ENCODE results near the gene SUN2. TPM values are rescaled to one million over a fixed set of nuclear protein-coding genes. Genes with fewer than 3 reads are reported as not detected.

The SUN2 gene
- total and polyA plus RNA-seq, 2 donors (not counting 1 experiment from before 2014, with no cell fraction given): 224 to 305 TPM

GRCh38 chr22:38750104-38750503, 5.7 kb downstream of the SUN2 start:
- Histone ChIP-seq H3K36me3 (replicated peaks in 1 of 2; ENCODE audit: control extremely low read depth in 1 of 2, control insufficient read depth in 1 of 2, extremely low read depth in 1 of 2, insufficient read depth in 2 of 2, low read length in 1 of 2) (peaks cover 1 to 80% of the 10 kb centered on the region in 2 experiments), H3K4me3 (ENCODE audit: control extremely low read depth in 1 of 5, extremely low read depth in 1 of 5, insufficient read depth in 1 of 5, low read depth in 2 of 5, low read length in 4 of 5) (no peak overlapping the region), H3K27me3 (replicated peaks in 1 of 4; ENCODE audit: control extremely low read depth in 1 of 4, control insufficient read depth in 3 of 4, insufficient read depth in 4 of 4, low read length in 3 of 4) (no peaks in the 10 kb centered on the region), H3K79me2 (ENCODE audit: control insufficient read depth, insufficient read depth, low read length) (peaks cover 83% of the 10 kb centered on the region), H3K9me3 (ENCODE audit: control extremely low read depth in 1 of 3, control insufficient read depth in 2 of 3, insufficient read depth in 1 of 3, low read length in 2 of 3) (peaks cover 0 to 8% (median 0%) of the 10 kb centered on the region in 3 donors), H3K9ac (ENCODE audit: low read length) (no peak overlapping the region), H4K20me1 (ENCODE audit: control insufficient read depth, insufficient read depth, low read length, poor library complexity, severe bottlenecking) (peaks cover 52% of the 10 kb centered on the region), H3K4me2 (replicated peaks; ENCODE audit: low read depth, low read length, poor library complexity, severe bottlenecking) (peak overlapping the region; percentile 96), H3K27ac (ENCODE audit: low read length in 2 of 2) (peak overlapping the region; percentile 72 to 87), H2AFZ (ENCODE audit: insufficient read depth, low read depth, low read length, poor library complexity, severe bottlenecking) (no peak overlapping the region), H3K4me1 (ENCODE audit: control insufficient read depth in 2 of 2, insufficient read depth in 2 of 2, low read length in 2 of 2) (peaks cover 41 to 46% of the 10 kb centered on the region in 2 donors)
- DNase-seq (no peak), ATAC-seq (ENCODE audit: low read depth) (no peak)
- H3K9me3 Mint-ChIP-seq (ENCODE audit: insufficient read depth): no peaks in the 10 kb centered on the region
- POLR2A ChIA-PET: interaction anchor here (0.8 to 1.4 kb wide), 3 partner anchors 10 to 15 kb away, joined by 3 to 4 read pairs (median 3); no protein-coding TSS in a partner anchor
- no peak overlapping the region for H3K4me3 Mint-ChIP-seq
- peaks cover 43% of the 10 kb centered on the region for H3K4me1 Mint-ChIP-seq
- peak overlapping the region; percentile 81 for H3K27ac Mint-ChIP-seq
- no peaks in the 10 kb centered on the region for H3K27me3 Mint-ChIP-seq
- 95% methylated on average over 12 of the region's 14 CpGs for WGBS (ENCODE audit: insufficient coverage)
- intact Hi-C loops (cut with micrococcal nuclease): loop anchor here (5.0 to 10.0 kb wide), 2 partner anchors 125 to 243 kb away; partner anchors contain the start of genes CBX6 and DDX17
- no peak for TF ChIP-seq CTCF (IDR thresholded peaks at IDR 0.05)
- no peak for TF ChIP-seq EZH2 (IDR thresholded peaks at IDR 0.05; ENCODE audit: borderline replicate concordance, insufficient read depth, low read depth, low read length, poor library complexity, severe bottlenecking)
- CTCF ChIA-PET: interaction anchor here (0.7 to 2.4 kb wide), 3 partner anchors 16 to 93 kb away, joined by 3 to 8 read pairs (median 6); no protein-coding TSS in a partner anchor

DNA sequence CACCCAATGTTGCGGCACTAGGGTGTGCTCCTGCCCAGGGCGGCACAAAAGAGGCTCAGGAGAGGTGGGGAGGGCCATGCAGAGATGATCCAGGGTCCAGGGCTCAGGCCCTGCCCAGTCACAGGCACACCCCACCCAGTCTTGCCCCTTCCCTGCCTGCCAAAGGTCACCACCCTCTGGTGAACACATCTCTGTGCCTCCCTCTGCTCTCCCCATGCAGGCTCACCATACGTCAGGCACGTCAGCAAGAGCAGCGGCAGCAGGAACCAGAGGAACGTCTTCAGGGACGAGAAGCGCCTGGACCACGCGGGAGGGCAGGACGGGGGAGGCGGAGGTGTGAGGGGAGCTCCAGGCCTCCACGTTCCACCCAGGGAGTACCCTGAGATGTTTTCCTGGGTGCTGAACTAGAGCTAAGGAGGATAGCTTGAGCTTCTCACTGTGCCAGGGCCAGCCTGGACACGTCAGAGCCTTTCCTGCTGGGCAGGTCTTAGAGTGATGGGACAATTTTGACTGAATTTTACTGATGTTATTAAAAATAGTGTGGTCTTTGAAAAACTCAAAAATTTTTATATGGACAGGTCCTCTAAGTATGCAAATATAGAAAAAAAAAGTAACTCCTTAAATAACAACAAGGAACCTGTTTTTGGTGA, 7.2 kb downstream of the SUN2 start:
- no peak overlapping the region for H3K9ac ChIP-seq (ENCODE audit: low read length)
- peaks cover 1 to 91% of the 10 kb centered on the region in 2 experiments for H3K36me3 ChIP-seq (replicated peaks in 1 of 2; ENCODE audit: control extremely low read depth in 1 of 2, control insufficient read depth in 1 of 2, extremely low read depth in 1 of 2, insufficient read depth in 2 of 2, low read length in 1 of 2)
- peaks cover 67% of the 10 kb centered on the region for H4K20me1 ChIP-seq (ENCODE audit: control insufficient read depth, insufficient read depth, low read length, poor library complexity, severe bottlenecking)
- ChIA-PET CTCF (interaction anchor here (1.7 to 2.4 kb wide), 3 partner anchors 15 to 26 kb away, joined by 5 to 11 read pairs (median 8); no protein-coding TSS in a partner anchor), POLR2A (no interaction called here)
- H3K4me3 ChIP-seq (ENCODE audit: control extremely low read depth in 1 of 5, extremely low read depth in 1 of 5, insufficient read depth in 1 of 5, low read depth in 2 of 5, low read length in 4 of 5): no peak overlapping the region
- H3K27ac Mint-ChIP-seq: peak overlapping the region; percentile 77
- no peaks in the 10 kb centered on the region for H3K9me3 Mint-ChIP-seq (ENCODE audit: insufficient read depth)
- ATAC-seq (ENCODE audit: low read depth) (no peak), DNase-seq (no peak)
- H3K9me3 ChIP-seq (ENCODE audit: control extremely low read depth in 1 of 3, control insufficient read depth in 2 of 3, insufficient read depth in 1 of 3, low read length in 2 of 3): peaks cover 0 to 8% (median 0%) of the 10 kb centered on the region in 3 donors
- no peak overlapping the region for H3K4me3 Mint-ChIP-seq
- peaks cover 31% of the 10 kb centered on the region for H3K4me1 Mint-ChIP-seq
- H3K4me2 ChIP-seq (replicated peaks; ENCODE audit: low read depth, low read length, poor library complexity, severe bottlenecking): no peak overlapping the region
- intact Hi-C loops (cut with micrococcal nuclease): no loop called here
- no peak for TF ChIP-seq CTCF (IDR thresholded peaks at IDR 0.05)
- TF ChIP-seq EZH2 (IDR thresholded peaks at IDR 0.05; ENCODE audit: borderline replicate concordance, insufficient read depth, low read depth, low read length, poor library complexity, severe bottlenecking): no peak
- H3K27ac ChIP-seq (ENCODE audit: low read length in 2 of 2): no peak overlapping the region
- peaks cover 73% of the 10 kb centered on the region for H3K79me2 ChIP-seq (ENCODE audit: control insufficient read depth, insufficient read depth, low read length)
- no peak overlapping the region for H2AFZ ChIP-seq (ENCODE audit: insufficient read depth, low read depth, low read length, poor library complexity, severe bottlenecking)
- no peaks in the 10 kb centered on the region for H3K27me3 Mint-ChIP-seq
- peaks cover 34 to 39% of the 10 kb centered on the region in 2 donors for H3K4me1 ChIP-seq (ENCODE audit: control insufficient read depth in 2 of 2, insufficient read depth in 2 of 2, low read length in 2 of 2)
- WGBS (ENCODE audit: insufficient coverage): 96% methylated on average over 10 of the region's 14 CpGs
- H3K27me3 ChIP-seq (replicated peaks in 1 of 4; ENCODE audit: control extremely low read depth in 1 of 4, control insufficient read depth in 3 of 4, insufficient read depth in 4 of 4, low read length in 3 of 4): no peaks in the 10 kb centered on the region

Measured in B cell (primary cell).